Caco-2 (cell line): Measurements from ENCODE around the gene EIF2A. TPM values are rescaled to one million over a fixed set of nuclear protein-coding genes. Genes with fewer than 3 reads are reported as not detected.
A peak's percentile ranks its signal among the peaks of the same experiment; 100 is the strongest.

ENCODE experiments used
- BruUV-seq: library from RNA; stranded (reverse); fragments of 400-500 nt; replicated peaks from 2 replicates; lab custom pipeline; 2021; lab: Mats Ljungman, UMichigan
- CTCF ChIA-PET: fragments of 300-600 bp; sonication (Branson Sonifier 250); formaldehyde crosslinking; loops from one replicate; lab custom pipeline; 2022; ENCODE audit warnings: antibody characterized with exemption; lab: Charles Lee
- POLR2A ChIA-PET: fragments of 300-600 bp; sonication (Branson Sonifier 250); formaldehyde crosslinking; loops from one replicate; lab custom pipeline; 2022; ENCODE audit warnings: antibody characterized with exemption; lab: Charles Lee
- DNase-seq, 2 experiments: peaks; one replicate each; pipeline versions ENCODE4 v3.0.0 to v3.0.0-alpha.2; 2020 to 2022
- H3K27me3 ChIP-seq: replicated peaks from 2 replicates; pipeline ENCODE4 v1.6.0; 2011; ENCODE audit warnings: low read length; ENCODE audit not compliant: control insufficient read depth, insufficient read depth
- H3K36me3 ChIP-seq: 2 replicates; pipeline ENCODE4 v1.5.1; 2011; ENCODE audit warnings: low read length; ENCODE audit not compliant: control insufficient read depth, insufficient read depth
- H3K4me1 ChIP-seq: fragments of 250-450 bp; sonication (Bioruptor Pico); 2 replicates; pipeline ENCODE4 v1.5.1; 2020; ENCODE audit warnings: mild to moderate bottlenecking
- H3K4me3 ChIP-seq: 2 replicates; pipeline ENCODE4 v1.5.1; 2011; ENCODE audit warnings: low read depth, mild to moderate bottlenecking, control low read depth, low read length
- H3K9me3 ChIP-seq: fragments of 250-450 bp; sonication (Bioruptor Pico); 2 replicates; pipeline ENCODE4 v1.5.1; 2020; ENCODE audit warnings: mild to moderate bottlenecking, moderate library complexity
- H3K27ac Mint-ChIP-seq: one replicate; pipeline ENCODE4 v1.8.0; 2022; ENCODE audit warnings: mixed read lengths; ENCODE audit not compliant: unreplicated experiment
- H3K27me3 Mint-ChIP-seq: one replicate; pipeline ENCODE4 v1.8.0; 2022; ENCODE audit warnings: mixed read lengths; ENCODE audit not compliant: insufficient read depth, unreplicated experiment
- H3K36me3 Mint-ChIP-seq: one replicate; pipeline ENCODE4 v1.8.0; 2022; ENCODE audit warnings: mild to moderate bottlenecking, mixed read lengths; ENCODE audit not compliant: insufficient read depth, unreplicated experiment
- H3K4me1 Mint-ChIP-seq: one replicate; pipeline ENCODE4 v1.8.0; 2022; ENCODE audit warnings: low read depth, mixed read lengths; ENCODE audit not compliant: unreplicated experiment
- H3K4me3 Mint-ChIP-seq: one replicate; pipeline ENCODE4 v1.8.0; 2022; ENCODE audit warnings: mild to moderate bottlenecking, moderate library complexity, mixed read lengths; ENCODE audit not compliant: unreplicated experiment
- H3K9me3 Mint-ChIP-seq: one replicate; pipeline ENCODE4 v1.8.0; 2022; ENCODE audit warnings: mixed read lengths; ENCODE audit not compliant: unreplicated experiment
- intact Hi-C: fragments of 100-400 bp; cut with micrococcal nuclease; formaldehyde crosslinking; loops from one replicate; pipeline ENCODE4 v1.10.0; 2022; ENCODE audit not compliant: unreplicated experiment
- total RNA-seq: library from RNA; stranded (reverse); gene quantifications from 2 replicates; pipeline ENCODE4 v1.2.3, GENCODE V29; 2022
- TF ChIP-seq, protein P1 (sequence below), 2 experiments: fragments of 200-600 bp in 1 of 2; IDR thresholded peaks; 1 replicate in 1 of 2; 2 replicates in 1 of 2; pipeline versions ENCODE4 v1.5.1 to v1.8.0; 2011 to 2022; ENCODE audit warnings: antibody characterized with exemption in 1 of 2, control low read depth in 1 of 2, inconsistent platforms in 1 of 2, low read depth in 1 of 2, low read length in 1 of 2, mild to moderate bottlenecking in 1 of 2, moderate library complexity in 1 of 2; ENCODE audit not compliant: insufficient read depth in 1 of 2, severe bottlenecking in 1 of 2, unreplicated experiment in 1 of 2

The EIF2A gene
- total RNA-seq, 1 experiment from 2014 or later: 97.1 TPM

DNA sequence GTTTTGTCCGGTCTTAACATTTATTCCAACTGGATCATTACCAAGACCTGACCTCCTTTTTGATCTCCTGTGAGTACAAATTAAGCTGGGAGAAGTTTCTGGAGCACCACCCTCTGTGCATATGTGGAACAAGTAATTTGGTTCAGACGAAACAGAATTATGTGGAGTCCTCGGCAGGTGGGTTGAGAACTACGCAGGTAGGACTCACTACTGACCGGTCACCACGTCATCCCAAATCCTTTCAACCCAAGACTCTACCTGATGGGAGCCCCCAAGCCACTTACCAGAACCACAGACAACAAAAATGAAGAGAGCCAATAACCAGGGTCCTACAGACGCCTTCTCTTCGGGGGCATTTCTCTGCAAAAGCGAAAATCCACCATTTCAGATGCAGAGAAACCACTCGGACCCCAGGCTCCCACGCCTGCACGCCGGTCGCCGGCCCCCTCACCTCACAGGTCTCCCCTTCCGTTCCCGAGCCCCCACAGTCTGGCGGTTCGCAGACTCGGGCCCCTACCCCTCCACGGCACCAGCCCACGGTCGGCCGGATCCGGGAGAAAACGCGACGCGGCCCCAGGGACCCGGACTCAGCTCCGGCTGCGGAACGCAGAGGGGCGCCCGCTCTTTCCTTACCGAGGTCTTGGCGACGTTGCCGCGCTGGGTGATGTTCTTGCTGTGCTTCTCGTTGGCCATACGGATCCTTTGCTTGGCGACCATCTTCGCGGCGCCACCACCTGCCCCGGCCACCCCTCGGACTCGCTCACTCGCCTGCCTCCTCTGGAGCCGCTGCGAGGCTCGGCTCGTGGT, 965 bp upstream of the EIF2A start:
- peaks cover 6% of the 10 kb centered on the region for H3K4me1 Mint-ChIP-seq
- DNase-seq: peak; percentile 27 to 43
- H3K9me3 Mint-ChIP-seq: no peaks in the 10 kb centered on the region
- no peaks in the 10 kb centered on the region for H3K27me3 Mint-ChIP-seq
- Histone ChIP-seq H3K4me3 (peak overlapping the region; percentile 99), H3K36me3 (peaks cover 3% of the 10 kb centered on the region; the same call in 1 of the 2 replicates), H3K9me3 (no peaks in the 10 kb centered on the region), H3K27me3 (no peaks in the 10 kb centered on the region), H3K4me1 (peaks cover 11% of the 10 kb centered on the region)
- H3K36me3 Mint-ChIP-seq: peaks cover 61% of the 10 kb centered on the region
- intact Hi-C loops: loop anchor here (1.0 kb wide), 1 partner anchor 58 kb away; the partner anchor contains the start of gene SELENOT
- TF ChIP-seq, protein P1, sequence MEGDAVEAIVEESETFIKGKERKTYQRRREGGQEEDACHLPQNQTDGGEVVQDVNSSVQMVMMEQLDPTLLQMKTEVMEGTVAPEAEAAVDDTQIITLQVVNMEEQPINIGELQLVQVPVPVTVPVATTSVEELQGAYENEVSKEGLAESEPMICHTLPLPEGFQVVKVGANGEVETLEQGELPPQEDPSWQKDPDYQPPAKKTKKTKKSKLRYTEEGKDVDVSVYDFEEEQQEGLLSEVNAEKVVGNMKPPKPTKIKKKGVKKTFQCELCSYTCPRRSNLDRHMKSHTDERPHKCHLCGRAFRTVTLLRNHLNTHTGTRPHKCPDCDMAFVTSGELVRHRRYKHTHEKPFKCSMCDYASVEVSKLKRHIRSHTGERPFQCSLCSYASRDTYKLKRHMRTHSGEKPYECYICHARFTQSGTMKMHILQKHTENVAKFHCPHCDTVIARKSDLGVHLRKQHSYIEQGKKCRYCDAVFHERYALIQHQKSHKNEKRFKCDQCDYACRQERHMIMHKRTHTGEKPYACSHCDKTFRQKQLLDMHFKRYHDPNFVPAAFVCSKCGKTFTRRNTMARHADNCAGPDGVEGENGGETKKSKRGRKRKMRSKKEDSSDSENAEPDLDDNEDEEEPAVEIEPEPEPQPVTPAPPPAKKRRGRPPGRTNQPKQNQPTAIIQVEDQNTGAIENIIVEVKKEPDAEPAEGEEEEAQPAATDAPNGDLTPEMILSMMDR (IDR thresholded peaks at IDR 0.05; ENCODE audit: insufficient read depth in 1 of 2, low read depth in 1 of 2, low read length in 1 of 2, severe bottlenecking in 1 of 2, unreplicated experiment in 1 of 2): no peak
- BruUV-seq: no TSS peak
- CTCF ChIA-PET: interaction anchor here (1.2 to 1.4 kb wide), 2 partner anchors 17 to 319 kb away, joined by 3 read pairs; no protein-coding TSS in a partner anchor
- POLR2A ChIA-PET: interaction anchor here (0.6 to 1.3 kb wide), 7 partner anchors 10 to 576 kb away, joined by 3 to 6 read pairs (median 3); partner anchors contain the start of genes ERICH6 and TSC22D2
- H3K27ac Mint-ChIP-seq: peak overlapping the region; percentile 99
- peak overlapping the region; percentile 87 for H3K4me3 Mint-ChIP-seq

DNA sequence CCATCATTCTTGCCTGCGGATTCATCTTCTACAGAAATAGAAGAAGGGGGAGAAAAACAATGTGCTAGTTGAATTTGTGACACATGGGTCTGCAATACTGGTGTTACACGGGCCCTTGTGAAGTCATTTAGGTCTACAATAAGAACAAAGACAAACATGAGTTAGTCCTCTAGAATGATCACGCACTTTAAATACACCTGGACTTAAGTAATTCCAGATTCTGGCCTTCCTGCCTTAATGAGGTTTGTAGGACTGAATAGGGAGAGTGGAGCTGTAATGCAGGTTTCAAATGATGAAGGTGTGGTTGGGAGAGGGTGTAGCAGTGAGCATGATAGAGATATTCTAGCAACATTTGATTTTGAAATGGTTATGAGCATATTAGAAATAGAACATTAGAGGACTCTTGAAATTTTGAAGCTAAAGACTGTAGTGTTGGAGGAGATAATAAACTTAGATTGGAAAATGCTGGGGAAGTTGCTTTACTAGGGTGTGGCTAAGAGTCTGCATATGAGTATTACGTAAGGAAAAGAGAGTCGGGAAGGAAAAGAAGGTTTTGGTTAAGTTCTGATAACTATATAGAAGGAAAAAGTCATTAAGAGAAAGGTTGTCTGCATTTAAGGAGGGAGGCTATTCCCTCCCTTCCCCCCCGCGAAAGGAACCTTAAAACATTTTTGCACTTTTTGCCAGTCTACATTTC, 606 bp downstream of the EIF2A start:
- H3K27me3 Mint-ChIP-seq: no peaks in the 10 kb centered on the region

More for the DNA sequence above, 606 bp downstream of the EIF2A start:
- peak overlapping the region; percentile 99 for H3K27ac Mint-ChIP-seq
- H3K27me3 ChIP-seq: no peaks in the 10 kb centered on the region
- H3K4me1 ChIP-seq: peaks cover 11% of the 10 kb centered on the region
- no peaks in the 10 kb centered on the region for H3K9me3 Mint-ChIP-seq
- H3K36me3 ChIP-seq: peaks cover 3% of the 10 kb centered on the region; the same call in 1 of the 2 replicates
- H3K36me3 Mint-ChIP-seq: peaks cover 60% of the 10 kb centered on the region
- peak overlapping the region; percentile 72 for H3K4me3 ChIP-seq
- DNase-seq: peak in 1 of 2 experiments; percentile 4
- POLR2A ChIA-PET: interaction anchor here (0.6 to 1.3 kb wide), 7 partner anchors 15 to 485 kb away, joined by 3 to 6 read pairs (median 3); partner anchors contain the start of genes ERICH6, SELENOT and TSC22D2
- intact Hi-C loops: no loop called here
- H3K9me3 ChIP-seq: no peaks in the 10 kb centered on the region
- H3K4me3 Mint-ChIP-seq: peak overlapping the region; percentile 87
- CTCF ChIA-PET: no interaction called here
- TF ChIP-seq, protein P1 (IDR thresholded peaks at IDR 0.05; ENCODE audit: insufficient read depth in 1 of 2, low read depth in 1 of 2, low read length in 1 of 2, severe bottlenecking in 1 of 2, unreplicated experiment in 1 of 2): no peak
- H3K4me1 Mint-ChIP-seq: peaks cover 6% of the 10 kb centered on the region
- BruUV-seq: TSS peak; percentile 81
